A375 (cell line): ENCODE results near the gene OR2AE1. TPM values are rescaled to one million over a fixed set of nuclear protein-coding genes. Genes with fewer than 3 reads are reported as not detected.

Experiments
- small RNA-seq: library from RNA; depleted of rRNA; stranded (forward); fragments of <200 nt; gene quantifications from one replicate; pipeline ENCODE3, GENCODE V24; 2014
- total RNA-seq: library from RNA; depleted of rRNA; stranded (reverse); fragments of >200 nt; shearing (Covaris generic); gene quantifications from 2 replicates; pipeline ENCODE4 v1.2.3, GENCODE V29; 2014; rRNA removed

OR2AE1 gene, protein sequence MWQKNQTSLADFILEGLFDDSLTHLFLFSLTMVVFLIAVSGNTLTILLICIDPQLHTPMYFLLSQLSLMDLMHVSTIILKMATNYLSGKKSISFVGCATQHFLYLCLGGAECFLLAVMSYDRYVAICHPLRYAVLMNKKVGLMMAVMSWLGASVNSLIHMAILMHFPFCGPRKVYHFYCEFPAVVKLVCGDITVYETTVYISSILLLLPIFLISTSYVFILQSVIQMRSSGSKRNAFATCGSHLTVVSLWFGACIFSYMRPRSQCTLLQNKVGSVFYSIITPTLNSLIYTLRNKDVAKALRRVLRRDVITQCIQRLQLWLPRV
- not detected in 2 replicates for total RNA-seq

DNA sequence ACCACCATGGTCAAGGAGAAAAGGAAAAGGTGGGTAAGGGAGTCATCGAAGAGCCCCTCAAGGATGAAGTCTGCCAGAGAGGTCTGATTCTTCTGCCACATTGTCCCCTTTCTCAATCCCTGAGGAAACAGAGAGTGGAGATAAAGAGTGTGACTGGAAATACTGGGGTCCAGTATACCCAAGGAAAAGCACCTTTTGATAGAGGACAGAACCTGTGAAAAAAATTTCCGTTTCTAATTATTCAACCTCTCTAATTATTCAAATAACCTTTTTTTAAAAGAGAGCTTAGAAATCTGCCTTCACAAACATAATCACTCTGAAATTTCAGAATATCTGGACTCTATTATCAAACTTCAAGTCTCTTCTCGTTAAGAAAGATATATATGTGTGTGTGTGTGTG is at the start of gene OR2AE1:
OR2AE1 (minus strand) TSS at position 101 of the 400 bp plus-strand sequence; CDS start at position 101, 0 bp downstream.

DNA sequence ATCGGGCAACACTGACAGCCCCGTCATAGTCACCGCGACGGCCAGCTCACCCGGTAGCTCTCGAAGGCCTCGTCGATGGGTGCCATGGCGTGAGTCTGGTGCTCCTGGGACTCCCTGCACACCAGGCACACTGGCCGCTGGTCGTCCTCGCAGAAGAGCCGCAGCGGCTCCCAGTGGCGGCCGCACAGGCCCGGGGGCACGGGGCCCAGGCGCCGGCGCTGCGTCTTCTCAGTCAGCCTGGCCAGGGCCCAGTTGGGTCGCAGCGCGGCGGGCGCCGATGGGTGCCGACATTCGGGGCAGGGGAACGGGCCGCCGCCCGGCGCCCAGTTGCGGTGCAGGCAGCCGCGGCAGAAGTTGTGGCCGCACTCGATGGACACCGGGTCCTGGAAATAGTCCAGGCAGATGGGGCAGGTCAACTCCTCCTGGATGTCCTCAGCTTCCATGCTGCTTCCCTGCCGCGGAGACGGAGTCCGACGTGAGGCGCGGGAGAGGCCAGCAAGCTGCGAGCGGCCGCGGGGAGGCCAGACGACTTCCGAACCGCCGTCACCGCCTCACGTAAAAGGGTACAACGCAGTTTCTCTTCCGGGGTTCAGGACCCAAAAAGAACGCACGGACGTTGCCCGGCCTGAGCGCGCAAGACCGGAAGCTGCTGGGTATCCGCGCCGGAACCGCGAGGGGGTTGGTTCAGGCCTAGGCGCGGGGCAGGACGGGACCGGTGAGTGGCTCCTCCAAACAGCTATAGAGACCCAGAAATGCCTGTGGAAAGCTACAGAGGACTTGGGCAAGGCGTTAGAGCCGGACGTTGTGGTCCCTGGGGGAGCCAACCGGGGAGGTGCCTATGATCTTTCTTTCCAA is 42.4 kb upstream of the OR2AE1 start, which contains the start of gene TRIM4:
TRIM4 (minus strand) TSS at position 572 of the 855 bp plus-strand sequence; CDS start at position 443, 129 bp downstream.

Small RNAs within 50 kb of the gene (small RNA-seq; reads per million reads assigned to genes)
- gene AC011904.1 = not detected
- gene CYP3A52P = not detected

Other genes starting within 250 kb of the OR2AE1 start
- 0.11 and 0.32 TPM in 2 replicates for gene CYP3A5, start 197.0 kb downstream of the OR2AE1 start, total RNA-seq
- gene CYP3A7, start 141.8 kb downstream of the OR2AE1 start, total RNA-seq = not detected in 2 replicates
- gene CYP3A4, start 92.8 kb downstream of the OR2AE1 start, total RNA-seq = not detected in 2 replicates
- gene CYP3A43, start 49.0 kb downstream of the OR2AE1 start, total RNA-seq = not detected in 2 replicates
- 23.1 and 23.5 TPM in 2 replicates for gene TRIM4, start 42.5 kb upstream of the OR2AE1 start, total RNA-seq
- gene GJC3, start 52.6 kb upstream of the OR2AE1 start, total RNA-seq = 0.32 TPM in 1 of 2 replicates, not detected in the other
- gene AZGP1, start 99.0 kb upstream of the OR2AE1 start, total RNA-seq = 24.6 and 29.4 TPM in 2 replicates
- 23.1 and 27.5 TPM in 2 replicates for gene ZKSCAN1, start 138.6 kb upstream of the OR2AE1 start, total RNA-seq
- gene ZSCAN21, start 172.7 kb upstream of the OR2AE1 start, total RNA-seq = 11.2 and 14.6 TPM in 2 replicates
- 28.2 and 28.8 TPM in 2 replicates for gene ZNF3, start 204.7 kb upstream of the OR2AE1 start, total RNA-seq
- 98.4 and 100 TPM in 2 replicates for gene COPS6, start 211.9 kb upstream of the OR2AE1 start, total RNA-seq
- 387 and 408 TPM in 2 replicates for gene MCM7, start 224.4 kb upstream of the OR2AE1 start, total RNA-seq
- 22.2 and 36.8 TPM in 2 replicates for gene AP4M1, start 224.6 kb upstream of the OR2AE1 start, total RNA-seq
- gene TAF6, start 242.3 kb upstream of the OR2AE1 start, total RNA-seq = 37.5 and 39.6 TPM in 2 replicates
- 17.3 and 20.6 TPM in 2 replicates for gene CNPY4, start 242.6 kb upstream of the OR2AE1 start, total RNA-seq
- gene MBLAC1, start 249.9 kb upstream of the OR2AE1 start, total RNA-seq = 4.8 and 6.3 TPM in 2 replicates